H54 (cell line): Measurements from ENCODE around the gene CINP.
"Not testable (repeated sequence)": the region's sequence is repeated elsewhere in the genome, so short reads cannot be mapped to it uniquely, and the experiment has no call there.

Source experiments
- DNase-seq: peaks from one replicate; pipeline ENCODE4 v3.0.0; 2011; ENCODE audit warnings: low spot score, mixed read lengths; ENCODE audit not compliant: insufficient read length
- FAIRE-seq: peaks from 3 replicates; lab custom pipeline; 2011; peaks lifted over from hg19 to GRCh38; lab: Jason Lieb, UNC
- POLR2A ChIP-seq: IDR thresholded peaks from 2 replicates; pipeline ENCODE4 v1.6.1; 2011; ENCODE audit warnings: low read depth, mild to moderate bottlenecking, low read length

Gene CINP

GRCh38 chr14:102320033-102320660 lies 42.5 kb downstream of the CINP start:
- no peak for TF ChIP-seq POLR2A
- DNase-seq, result no peak
- no peak for FAIRE-seq

- FAIRE-seq (no peak), DNase-seq (peak; percentile 88)
- TF ChIP-seq POLR2A, result peak; percentile 14; the same call in 1 of the 2 replicates
Observed at GRCh38 chr14:102319351-102320032, 43.2 kb downstream of the CINP start, which contains the start of gene ZNF839. Gene ZNF839 (plus strand): TSS chr14:102319746. CDS start chr14:102319766, 20 bp downstream.

GRCh38 chr14:102318781-102319276 lies 43.9 kb downstream of the CINP start:
- FAIRE-seq (no peak), DNase-seq (no peak)
- no peak for TF ChIP-seq POLR2A

- DNase-seq, result no peak
- TF ChIP-seq POLR2A, result no peak
- no peak for FAIRE-seq
Observed at GRCh38 chr14:102317564-102318248, 45.0 kb downstream of the CINP start.

GRCh38 chr14:102316743-102317563 lies 45.7 kb downstream of the CINP start:
- FAIRE-seq, result peak; percentile 6
- TF ChIP-seq POLR2A, result no peak
- DNase-seq, result peak; percentile 75

- TF ChIP-seq POLR2A, result no peak
- FAIRE-seq, result no peak
- no peak for DNase-seq
Observed at GRCh38 chr14:102316338-102316742, 46.4 kb downstream of the CINP start.

- no peak for TF ChIP-seq POLR2A
- no peak for DNase-seq
Observed at GRCh38 chr14:102315121-102315520, 47.6 kb downstream of the CINP start.

GRCh38 chr14:102314242-102315011 lies 48.3 kb downstream of the CINP start:
- no peak for FAIRE-seq
- DNase-seq, result peak; percentile 79
- no peak for TF ChIP-seq POLR2A

More at GRCh38 chr14:102315121-102315520, 47.6 kb downstream of the CINP start:
- FAIRE-seq, result no peak

- FAIRE-seq, result peak; percentile 99
- DNase-seq, result peak; percentile 92
- no peak; the same call in 1 of the 2 replicates for TF ChIP-seq POLR2A
Observed at GRCh38 chr14:102304611-102305506, 57.8 kb downstream of the CINP start, which contains the start of gene MOK. Gene MOK (minus strand): TSS chr14:102305164. CDS start chr14:102304968, 196 bp downstream.

- no peak for TF ChIP-seq POLR2A
- FAIRE-seq, result no peak
- no peak for DNase-seq
Observed at GRCh38 chr14:102303664-102304063, 59.0 kb downstream of the CINP start.

GRCh38 chr14:102298303-102299070 lies 64.2 kb downstream of the CINP start:
- not testable (repeated sequence) for FAIRE-seq, DNase-seq
